ACHN (cell line): ENCODE measurements around the gene RSPO3.
"Not testable (repeated sequence)": the region's sequence is repeated elsewhere in the genome, so short reads cannot be mapped to it uniquely, and the experiment has no call there.

Experiments used
- DNase-seq: peaks from one replicate; pipeline ENCODE4 v3.0.0-alpha.2; 2015
- in situ Hi-C: cut with HindIII; loops from 2 replicates; pipeline ENCODE4 v1.10.0; 2017; ENCODE audit warnings: low sequenced_read_pairs, low pct_ligation_motif_present, low pct_unique_long_range_greater_than_20kb

The RSPO3 gene

GRCh38 chr6:127186889-127187288 is 68.4 kb downstream of the RSPO3 start:
- in situ Hi-C loops = no loop called here
- peak; percentile 56 for DNase-seq

- in situ Hi-C loops = no loop called here
- DNase-seq = no peak
These were observed 70.3 kb downstream of the RSPO3 start for GRCh38 chr6:127188744-127189143.

- peak; percentile 47 for DNase-seq
- in situ Hi-C loops = no loop called here
These were observed 72.1 kb downstream of the RSPO3 start for GRCh38 chr6:127190552-127190951.

- in situ Hi-C loops = no loop called here
- no peak for DNase-seq
These were observed 73.2 kb downstream of the RSPO3 start for GRCh38 chr6:127191716-127192115.

GRCh38 chr6:127192911-127193541 is 74.6 kb downstream of the RSPO3 start:
- DNase-seq = no peak
- in situ Hi-C loops = no loop called here

- in situ Hi-C loops = no loop called here
- no peak for DNase-seq
These were observed 77.4 kb downstream of the RSPO3 start for GRCh38 chr6:127195833-127196232.

GRCh38 chr6:127198549-127198948 is 80.1 kb downstream of the RSPO3 start:
- in situ Hi-C loops = no loop called here
- DNase-seq = no peak

GRCh38 chr6:127199470-127199869 is 81.0 kb downstream of the RSPO3 start:
- no peak for DNase-seq

GRCh38 chr6:127200114-127200513 is 81.6 kb downstream of the RSPO3 start:
- no peak for DNase-seq
- in situ Hi-C loops = no loop called here

More at GRCh38 chr6:127199470-127199869, 81.0 kb downstream of the RSPO3 start:
- in situ Hi-C loops = no loop called here

GRCh38 chr6:127201321-127201720 is 82.8 kb downstream of the RSPO3 start:
- in situ Hi-C loops = no loop called here
- peak; percentile 46 for DNase-seq

GRCh38 chr6:127202676-127203075 is 84.2 kb downstream of the RSPO3 start:
- DNase-seq = no peak
- in situ Hi-C loops = no loop called here

GRCh38 chr6:127204281-127204680 is 85.8 kb downstream of the RSPO3 start:
- DNase-seq = no peak
- in situ Hi-C loops = no loop called here

GRCh38 chr6:127205036-127205435 is 86.6 kb downstream of the RSPO3 start:
- in situ Hi-C loops = no loop called here
- no peak for DNase-seq

GRCh38 chr6:127206531-127207095 is 88.1 kb downstream of the RSPO3 start:
- no peak for DNase-seq
- in situ Hi-C loops = no loop called here

GRCh38 chr6:127207591-127208120 is 89.2 kb downstream of the RSPO3 start:
- no peak for DNase-seq
- in situ Hi-C loops = no loop called here

- in situ Hi-C loops = no loop called here
- no peak for DNase-seq
These were observed 92.3 kb downstream of the RSPO3 start for GRCh38 chr6:127210725-127211124.

- in situ Hi-C loops = no loop called here
- no peak for DNase-seq
These were observed 93.9 kb downstream of the RSPO3 start for GRCh38 chr6:127212376-127212775.

GRCh38 chr6:127214032-127214431 is 95.6 kb downstream of the RSPO3 start:
- in situ Hi-C loops, DNase-seq: not testable (repeated sequence)

GRCh38 chr6:127214531-127214930 is 96.1 kb downstream of the RSPO3 start:
- in situ Hi-C loops, DNase-seq: not testable (repeated sequence)

GRCh38 chr6:127215931-127216330 is 97.5 kb downstream of the RSPO3 start:
- in situ Hi-C loops = no loop called here
- peak; percentile 12 for DNase-seq
